ENCODE measurements around the gene FRMPD4.
"Not testable (repeated sequence)": the region's sequence is repeated elsewhere in the genome, so short reads cannot be mapped to it uniquely, and the experiment has no call there.

The FRMPD4 gene

DNA sequence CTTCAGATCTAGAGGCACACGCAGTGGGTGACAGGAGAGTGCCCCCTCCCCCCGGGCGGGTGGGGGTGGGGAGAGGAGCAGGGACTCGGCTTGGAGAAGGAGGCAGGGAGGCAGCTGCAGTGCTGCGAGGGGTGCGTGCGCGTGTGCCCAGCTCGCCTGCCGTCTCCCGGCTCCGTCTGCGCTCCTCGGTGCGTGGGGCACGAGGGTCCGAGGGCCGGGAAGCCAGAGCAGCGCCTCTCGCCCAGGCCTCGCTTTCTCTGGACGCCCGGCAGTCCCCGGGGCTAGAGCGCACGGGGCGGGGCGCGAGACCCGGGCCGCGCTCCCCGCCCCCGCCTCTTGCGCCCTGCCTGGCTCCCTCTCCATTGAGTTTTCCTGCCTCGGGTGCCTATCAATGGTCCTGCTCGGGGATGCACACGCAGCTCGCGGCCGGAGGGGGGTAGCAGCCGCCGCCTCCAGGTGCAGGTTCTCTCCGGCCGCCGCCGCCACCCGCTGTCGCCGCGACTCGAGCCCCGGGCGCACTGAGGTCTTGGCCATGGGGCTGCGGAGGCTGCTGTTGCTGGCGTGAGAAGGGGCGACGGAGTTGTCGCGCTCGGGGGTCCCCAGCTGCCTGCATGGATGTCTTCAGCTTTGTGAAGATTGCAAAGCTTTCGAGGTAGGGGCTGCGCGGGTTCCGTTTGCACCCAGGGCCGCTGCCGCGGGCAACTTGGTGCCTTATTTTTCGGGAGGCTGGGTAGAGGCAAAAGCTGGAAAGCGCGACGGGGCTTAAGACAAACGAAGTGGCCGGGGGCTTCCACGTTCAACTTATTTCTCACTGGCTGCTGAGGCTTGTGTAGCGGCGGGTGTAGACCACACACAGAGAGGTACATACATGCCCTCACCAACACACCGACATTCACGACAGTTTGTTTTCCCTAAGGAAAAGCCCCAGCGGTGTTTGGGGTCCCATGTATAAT is at the start of gene FRMPD4:
Gene FRMPD4 (plus strand): TSS at position 113 of the 953 bp plus-strand sequence. CDS start 499 bp downstream, at position 612.
- DNase-seq (ENCODE audit: low read depth, low spot score): no peak

- DNase-seq (ENCODE audit: low read depth, low spot score): no peak
These were observed 48.5 kb upstream of the FRMPD4 start for GRCh38 chrX:12089740-12090139.

DNA sequence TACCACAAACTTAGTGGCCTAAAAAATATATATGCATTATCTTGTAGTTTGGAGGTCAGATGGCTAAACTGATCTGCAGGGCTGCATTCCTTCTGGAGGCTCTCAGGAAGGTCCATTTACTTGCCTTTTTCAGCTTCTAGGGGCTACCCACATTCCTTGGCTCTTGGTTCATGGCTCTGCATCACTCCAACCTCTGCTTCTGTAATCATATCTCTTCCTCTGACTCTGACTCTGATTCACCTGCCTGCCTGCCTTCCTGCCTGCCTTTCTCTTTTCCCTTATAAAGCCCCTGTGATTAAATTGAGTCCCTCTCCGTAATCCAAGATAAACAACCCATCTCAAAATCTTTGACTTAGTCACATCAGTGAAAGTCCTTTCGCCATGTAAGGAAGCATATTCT is 25.0 kb upstream of the FRMPD4 start:
- no peak for DNase-seq (ENCODE audit: low read depth, low spot score)

DNA sequence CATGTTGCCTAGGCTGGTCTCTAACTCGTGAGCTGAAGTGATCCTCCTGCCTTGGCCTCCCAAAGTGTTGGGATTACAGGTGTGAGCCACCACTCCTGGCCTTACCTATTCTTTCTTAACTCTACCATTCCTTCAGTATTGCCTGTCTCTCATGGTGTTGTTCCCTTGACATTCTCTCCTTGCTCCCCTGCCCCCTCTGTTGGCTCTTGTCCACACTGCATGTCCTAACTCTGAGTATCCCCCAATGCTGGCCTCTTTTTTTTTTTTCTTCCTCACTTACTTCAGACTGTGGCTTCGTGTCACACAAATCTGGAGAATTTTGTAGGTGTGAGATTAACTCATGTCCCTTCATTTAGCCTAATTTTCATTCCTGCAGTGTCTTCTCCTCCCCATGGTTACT is 22.9 kb upstream of the FRMPD4 start:
- no peak for DNase-seq (ENCODE audit: low read depth, low spot score)

DNA sequence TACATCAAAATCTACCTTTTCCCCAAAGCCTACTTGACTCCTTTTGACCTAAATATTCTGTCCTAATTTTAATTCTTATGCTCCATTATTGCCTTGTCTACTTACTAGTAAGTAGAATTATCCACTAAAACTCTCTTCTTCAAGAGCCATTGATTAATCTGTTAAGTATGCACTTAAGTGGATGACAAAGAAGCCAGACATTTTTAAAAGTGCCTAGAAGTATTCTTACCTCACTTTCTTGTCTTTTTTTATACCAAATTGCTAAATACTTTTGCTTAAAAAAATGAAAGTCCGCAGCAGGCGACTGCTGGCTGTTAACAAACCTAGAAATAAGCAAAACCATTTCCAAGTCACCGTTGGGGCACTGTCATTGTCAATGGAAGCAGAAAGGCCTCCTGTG is 20.1 kb upstream of the FRMPD4 start:
- no peak for DNase-seq (ENCODE audit: low read depth, low spot score)

DNA sequence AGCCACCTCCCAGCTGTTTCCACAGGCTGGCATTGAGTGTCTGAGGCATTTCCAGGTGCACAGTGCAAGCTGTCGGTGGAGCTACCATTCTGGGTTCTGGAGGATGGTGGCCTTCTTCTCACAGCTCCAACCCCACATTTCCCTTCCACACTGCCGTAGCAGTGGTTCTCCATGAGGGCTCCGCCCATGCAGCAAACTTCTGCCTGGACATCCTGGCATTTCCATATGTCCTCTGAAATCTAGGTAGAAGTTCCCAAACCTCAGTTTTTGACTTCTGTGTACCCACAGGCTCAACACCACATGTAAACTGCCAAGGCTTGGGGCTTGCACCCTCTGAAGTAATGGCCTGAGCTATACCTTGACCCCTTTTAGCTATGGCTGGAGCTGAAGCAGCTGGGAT is 10.3 kb upstream of the FRMPD4 start:
- no peak for DNase-seq (ENCODE audit: low read depth, low spot score)

DNA sequence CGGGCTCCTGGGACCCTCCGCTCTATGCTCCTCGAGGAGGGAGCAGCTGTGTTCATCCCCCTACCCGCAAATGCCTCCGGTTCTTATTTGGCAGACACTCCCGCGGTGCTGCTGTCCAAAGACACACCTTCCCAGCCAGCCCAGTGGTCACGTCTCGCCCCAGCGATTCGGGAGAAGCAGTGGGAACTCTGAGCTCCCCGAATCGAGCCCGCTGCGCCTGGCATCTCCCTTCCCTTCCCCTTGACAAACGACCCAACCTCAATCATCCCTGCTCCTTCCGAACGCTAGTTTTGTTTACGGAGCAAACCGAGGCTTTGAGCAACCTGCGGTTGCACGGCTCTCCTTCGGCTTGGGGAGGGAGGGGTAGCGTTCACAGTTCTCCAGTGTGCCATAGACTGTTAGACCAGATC is 317 bp upstream of the FRMPD4 start:
- DNase-seq (ENCODE audit: low read depth, low spot score): no peak

GRCh38 chrX:12139934-12140611 is 1.8 kb downstream of the FRMPD4 start:
- no peak for DNase-seq (ENCODE audit: low read depth, low spot score)

GRCh38 chrX:12141511-12141910 is 3.2 kb downstream of the FRMPD4 start:
- DNase-seq (ENCODE audit: low read depth, low spot score): no peak

- DNase-seq (ENCODE audit: low read depth, low spot score): no peak
These were observed 4.4 kb downstream of the FRMPD4 start for GRCh38 chrX:12142661-12143060.

- DNase-seq (ENCODE audit: low read depth, low spot score): no peak
These were observed 7.1 kb downstream of the FRMPD4 start for GRCh38 chrX:12145402-12145801.

DNA sequence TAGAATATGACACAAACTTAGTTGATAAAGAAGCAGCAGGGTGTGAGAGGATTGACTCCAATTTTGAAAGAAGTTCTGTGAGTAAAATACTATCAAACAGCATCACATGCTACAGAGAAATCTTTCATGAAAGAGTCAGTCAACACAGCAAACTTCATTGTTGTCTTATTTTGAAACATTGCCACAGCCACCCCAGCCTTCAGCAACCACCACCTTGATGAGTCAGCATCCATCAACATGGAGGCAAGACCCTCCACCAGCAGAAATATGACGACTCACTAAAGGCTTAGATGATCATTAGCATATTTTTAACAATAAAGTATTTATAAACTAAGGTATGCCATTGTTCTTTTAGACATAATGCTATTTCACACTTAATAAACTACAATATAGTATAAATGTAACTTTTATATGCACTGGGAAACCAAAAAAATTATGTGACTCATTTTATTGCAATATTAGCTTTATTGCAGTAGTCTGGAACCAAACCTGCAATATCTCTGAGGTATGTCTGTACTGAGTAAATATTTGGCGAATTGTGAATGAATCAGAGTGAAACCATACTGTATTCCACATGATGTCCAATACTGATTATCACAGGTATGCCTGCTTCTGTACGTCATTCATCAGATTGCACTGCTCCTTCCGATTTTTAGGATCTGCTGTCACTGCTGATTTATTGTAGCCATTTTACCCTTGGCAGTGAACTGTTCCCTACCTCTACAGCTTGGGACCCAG is 11.6 kb downstream of the FRMPD4 start:
- no peak for DNase-seq (ENCODE audit: low read depth, low spot score)

- no peak for DNase-seq (ENCODE audit: low read depth, low spot score)
These were observed 15.0 kb downstream of the FRMPD4 start for GRCh38 chrX:12153317-12153716.

DNA sequence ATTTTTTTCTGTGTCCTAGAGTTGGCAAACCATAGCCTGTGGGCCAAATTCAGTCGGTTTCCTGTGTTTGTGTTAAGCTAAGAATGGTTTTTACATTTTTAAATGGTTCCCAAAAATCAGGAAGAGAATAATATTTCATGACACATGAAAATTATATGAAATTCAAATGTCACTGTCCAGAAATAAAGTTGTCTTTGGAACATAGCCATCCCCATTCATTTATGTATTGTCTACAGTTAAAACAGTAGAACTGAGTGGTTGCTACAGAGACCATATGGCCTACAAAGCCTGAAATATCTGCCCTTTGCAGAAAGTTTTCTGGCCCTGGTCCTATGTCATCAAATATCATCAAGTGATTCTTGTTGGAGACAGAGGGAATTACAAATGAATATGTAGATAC is 15.5 kb downstream of the FRMPD4 start:
- DNase-seq (ENCODE audit: low read depth, low spot score): no peak

DNA sequence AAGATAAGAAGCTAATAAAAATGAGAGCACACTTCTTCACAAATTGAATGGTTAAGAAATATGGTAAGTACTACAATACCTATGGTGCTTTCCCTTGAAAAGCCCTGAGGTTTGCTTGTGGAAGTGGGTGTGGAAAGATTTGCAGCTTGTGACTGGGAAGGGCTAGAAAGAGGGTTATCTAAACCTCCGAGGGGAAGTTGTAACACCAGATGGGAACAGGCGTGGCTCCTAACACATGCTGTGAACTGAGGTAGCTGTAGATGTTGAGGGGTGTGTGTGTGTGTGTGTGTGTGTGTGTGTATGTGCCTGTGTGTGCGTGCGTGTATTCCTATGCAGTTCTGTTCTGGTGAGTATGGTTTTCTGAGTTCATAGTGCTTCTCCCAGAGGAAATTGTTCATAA is 21.5 kb downstream of the FRMPD4 start:
- DNase-seq (ENCODE audit: low read depth, low spot score): no peak

GRCh38 chrX:12162420-12162819 is 24.1 kb downstream of the FRMPD4 start:
- DNase-seq (ENCODE audit: low read depth, low spot score): no peak

- not testable (repeated sequence) for DNase-seq (ENCODE audit: low read depth, low spot score)
These were observed 25.9 kb downstream of the FRMPD4 start for GRCh38 chrX:12164180-12164579.

GRCh38 chrX:12170755-12171154 is 32.5 kb downstream of the FRMPD4 start:
- DNase-seq (ENCODE audit: low read depth, low spot score): no peak

GRCh38 chrX:12174358-12174757 is 36.1 kb downstream of the FRMPD4 start:
- DNase-seq (ENCODE audit: low read depth, low spot score): no peak

DNA sequence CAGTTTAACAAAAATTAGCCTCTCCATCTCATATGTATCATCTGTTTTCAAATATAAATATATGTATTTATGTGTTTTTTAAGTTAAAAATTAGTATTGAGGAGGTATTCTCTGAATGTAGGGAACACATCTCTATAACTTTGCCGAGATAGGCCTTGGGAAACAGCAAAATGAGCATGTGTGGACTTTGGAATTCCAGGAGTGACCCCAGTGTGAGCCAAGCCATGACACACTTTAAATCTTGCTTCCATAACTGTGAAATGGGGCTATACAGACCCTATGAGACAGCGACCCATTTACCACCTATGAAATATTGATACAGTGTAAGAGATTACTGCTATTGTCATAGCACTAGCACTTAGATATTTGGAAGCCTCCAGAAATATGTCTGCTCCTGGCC is 58.8 kb downstream of the FRMPD4 start:
- DNase-seq (ENCODE audit: low read depth, low spot score): no peak

GRCh38 chrX:12206413-12206812 is 68.1 kb downstream of the FRMPD4 start:
- DNase-seq (ENCODE audit: low read depth, low spot score): no peak

DNA sequence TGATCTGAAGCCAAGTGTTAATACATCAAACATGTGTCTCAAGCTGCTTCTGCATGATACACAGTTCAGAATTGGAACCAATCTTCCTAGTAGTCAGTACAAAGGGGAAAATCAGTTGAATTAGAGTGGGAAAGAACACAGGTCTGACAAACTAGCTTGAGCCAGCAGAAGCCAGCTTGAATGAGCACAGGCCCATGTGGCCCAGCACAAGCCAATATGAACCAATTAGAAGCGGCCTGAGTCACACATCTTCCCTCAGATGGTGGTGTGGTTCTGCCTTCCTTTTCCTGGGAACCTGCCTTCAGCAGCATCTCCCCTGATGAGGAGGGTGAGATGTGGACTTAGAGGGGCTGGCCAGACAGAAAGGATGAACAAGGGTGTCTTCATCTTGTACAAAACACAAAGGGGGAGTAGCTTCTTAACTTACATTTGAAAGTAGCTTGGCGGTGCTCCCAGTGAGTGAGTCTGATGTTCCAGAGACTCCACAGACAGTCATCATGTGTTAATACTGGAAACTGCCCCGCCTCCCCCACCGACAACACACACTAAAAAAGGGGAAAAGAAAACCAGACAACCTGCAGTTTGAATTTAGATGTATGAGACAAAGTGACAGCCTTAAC is 72.0 kb downstream of the FRMPD4 start:
- DNase-seq (ENCODE audit: low read depth, low spot score): no peak

Data from brain pericyte (primary cell).